Smooth muscle cell (in vitro differentiated cells): Measurements from ENCODE around the gene SLC17A1. TPM values are rescaled to one million over a fixed set of nuclear protein-coding genes. Genes with fewer than 3 reads are reported as not detected.

ENCODE experiments used
- DNase-seq: peaks from one replicate; lab custom pipeline; 2025; ENCODE audit not compliant: unreplicated experiment; lab: John Stamatoyannopoulos, UW
- H2AFZ ChIP-seq: fragments of 200-600 bp; sonication (generic); 2 replicates; pipeline ENCODE4 v1.6.0; 2016; ENCODE audit warnings: antibody characterized with exemption, low read depth, mild to moderate bottlenecking
- H3F3A ChIP-seq: fragments of 200-600 bp; sonication (generic); 2 replicates; pipeline ENCODE4 v1.6.0; 2017; ENCODE audit warnings: antibody characterized with exemption, low read depth
- H3K27ac ChIP-seq: fragments of 200-600 bp; sonication (generic); 2 replicates; pipeline ENCODE4 v1.5.1; 2016; ENCODE audit warnings: low read depth, mild to moderate bottlenecking
- H3K27me3 ChIP-seq: fragments of 200-600 bp; sonication (generic); 2 replicates; pipeline ENCODE4 v1.6.1; 2016; ENCODE audit warnings: low read depth, mild to moderate bottlenecking
- H3K36me3 ChIP-seq: fragments of 200-600 bp; sonication (generic); 2 replicates; pipeline ENCODE4 v1.5.1; 2016; ENCODE audit warnings: low read depth
- H3K4me1 ChIP-seq: fragments of 200-600 bp; sonication (generic); 2 replicates; pipeline ENCODE4 v1.5.1; 2016; ENCODE audit warnings: low read depth
- H3K4me2 ChIP-seq: fragments of 200-600 bp; sonication (generic); 2 replicates; pipeline ENCODE4 v1.6.0; 2016; ENCODE audit warnings: mild to moderate bottlenecking
- H3K4me3 ChIP-seq: fragments of 200-600 bp; sonication (generic); 2 replicates; pipeline ENCODE4 v1.5.1; 2016; ENCODE audit warnings: mild to moderate bottlenecking
- H3K79me2 ChIP-seq: fragments of 200-600 bp; sonication (generic); 2 replicates; pipeline ENCODE4 v1.6.0; 2016; ENCODE audit warnings: low read depth, mild to moderate bottlenecking
- H3K9ac ChIP-seq: fragments of 200-600 bp; sonication (generic); 2 replicates; pipeline ENCODE4 v1.6.0; 2016; ENCODE audit warnings: low read depth
- H3K9me3 ChIP-seq: fragments of 200-600 bp; sonication (generic); replicated peaks from 2 replicates; pipeline ENCODE4 v1.5.1; 2016; ENCODE audit warnings: low read depth
- H4K20me1 ChIP-seq: fragments of 200-600 bp; sonication (generic); 2 replicates; pipeline ENCODE4 v1.6.0; 2016; ENCODE audit warnings: low read depth
- WGBS: methylation state at CpG from one replicate; pipeline ENCODE4 v1.1.7; 2016; ENCODE audit warnings: low lambda C conversion rate; 5-methylcytosine and 5-hydroxymethylcytosine counted together
- polyA plus RNA-seq: library from polyadenylated mRNA; unstranded; fragments of >200 nt; fragmentation: Nextera tagmentation; extraction: Ambion mirVana; gene quantifications from 2 replicates; pipeline ENCODE4 v1.2.1, GENCODE V29; 2016
- total RNA-seq: library from RNA; depleted of rRNA; stranded (reverse); fragments of >200 nt; gene quantifications from 2 replicates; pipeline ENCODE4 v1.2.3, GENCODE V29; 2014
- TF ChIP-seq, protein P1 (sequence below): fragments of 200-600 bp; sonication (generic); IDR thresholded peaks from 2 replicates; pipeline ENCODE4 v1.5.1; 2017; ENCODE audit warnings: borderline replicate concordance, mild to moderate bottlenecking, antibody characterized with exemption; ENCODE audit not compliant: insufficient read depth, poor library complexity, severe bottlenecking

Gene SLC17A1
- total and polyA plus RNA-seq, 2 experiments from 2014 or later = not detected

GRCh38 chr6:25815194-25815593 is 16.7 kb downstream of the SLC17A1 start:
- H3F3A ChIP-seq = no peaks in the 10 kb centered on the region
- H3K9me3 ChIP-seq = no peaks in the 10 kb centered on the region
- WGBS = 56% methylated on average over 3 of the region's 3 CpGs
- H3K9ac ChIP-seq = no peak overlapping the region
- H3K4me2 ChIP-seq = no peak overlapping the region
- H3K27ac ChIP-seq = no peak overlapping the region
- DNase-seq = no peak
- H2AFZ ChIP-seq = no peak overlapping the region
- TF ChIP-seq, protein P1, sequence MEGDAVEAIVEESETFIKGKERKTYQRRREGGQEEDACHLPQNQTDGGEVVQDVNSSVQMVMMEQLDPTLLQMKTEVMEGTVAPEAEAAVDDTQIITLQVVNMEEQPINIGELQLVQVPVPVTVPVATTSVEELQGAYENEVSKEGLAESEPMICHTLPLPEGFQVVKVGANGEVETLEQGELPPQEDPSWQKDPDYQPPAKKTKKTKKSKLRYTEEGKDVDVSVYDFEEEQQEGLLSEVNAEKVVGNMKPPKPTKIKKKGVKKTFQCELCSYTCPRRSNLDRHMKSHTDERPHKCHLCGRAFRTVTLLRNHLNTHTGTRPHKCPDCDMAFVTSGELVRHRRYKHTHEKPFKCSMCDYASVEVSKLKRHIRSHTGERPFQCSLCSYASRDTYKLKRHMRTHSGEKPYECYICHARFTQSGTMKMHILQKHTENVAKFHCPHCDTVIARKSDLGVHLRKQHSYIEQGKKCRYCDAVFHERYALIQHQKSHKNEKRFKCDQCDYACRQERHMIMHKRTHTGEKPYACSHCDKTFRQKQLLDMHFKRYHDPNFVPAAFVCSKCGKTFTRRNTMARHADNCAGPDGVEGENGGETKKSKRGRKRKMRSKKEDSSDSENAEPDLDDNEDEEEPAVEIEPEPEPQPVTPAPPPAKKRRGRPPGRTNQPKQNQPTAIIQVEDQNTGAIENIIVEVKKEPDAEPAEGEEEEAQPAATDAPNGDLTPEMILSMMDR = no peak
- no peaks in the 10 kb centered on the region for H4K20me1 ChIP-seq
- no peaks in the 10 kb centered on the region for H3K79me2 ChIP-seq
- no peaks in the 10 kb centered on the region for H3K36me3 ChIP-seq
- no peak overlapping the region for H3K4me3 ChIP-seq
- H3K27me3 ChIP-seq = peaks cover 8% of the 10 kb centered on the region
- H3K4me1 ChIP-seq = no peaks in the 10 kb centered on the region

DNA sequence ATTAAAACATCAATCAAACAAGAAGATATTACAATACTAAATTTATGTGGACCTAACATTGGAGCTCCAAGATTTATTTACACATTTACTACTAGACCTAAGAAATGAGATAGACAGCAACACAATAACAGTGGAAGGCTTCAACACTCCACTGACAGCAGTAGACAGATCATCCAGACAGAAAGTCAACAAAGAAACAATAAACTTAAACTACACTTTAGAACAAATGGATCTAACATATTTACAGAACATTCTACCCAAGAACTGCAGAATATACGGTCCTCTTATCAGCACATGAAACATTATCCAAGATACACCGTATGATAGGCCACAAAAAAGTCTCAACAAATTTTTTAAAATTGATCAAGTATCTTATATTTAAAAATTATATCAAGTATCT is 27.0 kb downstream of the SLC17A1 start:
- Histone ChIP-seq H2AFZ (no peak overlapping the region), H3K4me3 (no peak overlapping the region), H3K4me2 (no peak overlapping the region), H3K27ac (no peak overlapping the region), H3K36me3 (no peaks in the 10 kb centered on the region), H3K9ac (no peak overlapping the region), H3K4me1 (no peaks in the 10 kb centered on the region), H3F3A (no peaks in the 10 kb centered on the region), H3K27me3 (peaks cover under 1% of the 10 kb centered on the region), H4K20me1 (no peaks in the 10 kb centered on the region), H3K79me2 (no peaks in the 10 kb centered on the region), H3K9me3 (no peaks in the 10 kb centered on the region)
- 83% methylated on average over 2 of the region's 2 CpGs for WGBS
- DNase-seq = no peak
- TF ChIP-seq, protein P1 = no peak

- H3K79me2 ChIP-seq = no peaks in the 10 kb centered on the region
- no peaks in the 10 kb centered on the region for H3F3A ChIP-seq
- H4K20me1 ChIP-seq = no peaks in the 10 kb centered on the region
- H3K9ac ChIP-seq = no peak overlapping the region
- no peaks in the 10 kb centered on the region for H3K36me3 ChIP-seq
- WGBS = 87% methylated on average over 4 of the region's 4 CpGs
- no peak overlapping the region for H3K4me3 ChIP-seq
- H3K9me3 ChIP-seq = no peaks in the 10 kb centered on the region
- no peak overlapping the region for H2AFZ ChIP-seq
- H3K4me2 ChIP-seq = no peak overlapping the region
- no peak overlapping the region for H3K27ac ChIP-seq
- TF ChIP-seq, protein P1 = no peak
- no peaks in the 10 kb centered on the region for H3K27me3 ChIP-seq
- H3K4me1 ChIP-seq = no peaks in the 10 kb centered on the region
- DNase-seq = no peak
These were observed 30.4 kb downstream of the SLC17A1 start for GRCh38 chr6:25801436-25801835.

- H3K4me3 ChIP-seq = no peak overlapping the region
- WGBS = 97% methylated on average over 2 of the region's 2 CpGs
These were observed 37.1 kb downstream of the SLC17A1 start for GRCh38 chr6:25794784-25795183.

More at GRCh38 chr6:25794784-25795183, 37.1 kb downstream of the SLC17A1 start:
- Histone ChIP-seq H3F3A (no peaks in the 10 kb centered on the region), H3K27me3 (no peaks in the 10 kb centered on the region), H3K79me2 (no peaks in the 10 kb centered on the region), H3K4me1 (no peaks in the 10 kb centered on the region), H4K20me1 (no peaks in the 10 kb centered on the region), H2AFZ (no peak overlapping the region), H3K9me3 (no peaks in the 10 kb centered on the region), H3K9ac (no peak overlapping the region), H3K27ac (no peak overlapping the region), H3K36me3 (no peaks in the 10 kb centered on the region), H3K4me2 (no peak overlapping the region)
- TF ChIP-seq, protein P1 = no peak
- no peak for DNase-seq
